ENCODE measurements around the gene RPRD1B. TPM values are rescaled to one million over a fixed set of nuclear protein-coding genes. Genes with fewer than 3 reads are reported as not detected.

The RPRD1B gene
- total and polyA plus RNA-seq, 2 of the 8 experiments (the other 6 are each of a cell fraction or from before 2014, with no cell fraction given) = 10.3 to 20.9 TPM

- H3K4ac ChIP-seq (replicated peaks; ENCODE audit: insufficient read length, low read depth, low read length) = no peak overlapping the region
- no peak overlapping the region for H3K27ac ChIP-seq (ENCODE audit: low read depth, low read length)
- peaks cover 0 to under 1% of the 10 kb centered on the region in 2 experiments for H4K20me1 ChIP-seq (replicated peaks in 1 of 2; ENCODE audit: control insufficient read depth in 1 of 2, insufficient read depth in 2 of 2, low read length in 2 of 2)
- H3K36me3 ChIP-seq (ENCODE audit: control insufficient read depth in 2 of 4, insufficient read depth in 4 of 4, low read length in 3 of 4) = peaks cover 0 to 27% (median 18%) of the 10 kb centered on the region in 4 experiments
- H4K8ac ChIP-seq (ENCODE audit: extremely low read depth, insufficient read depth, low read length) = no peak overlapping the region
- no peaks in the 10 kb centered on the region for H3K4me1 ChIP-seq (replicated peaks in 1 of 4; ENCODE audit: control insufficient read depth in 3 of 4, insufficient read depth in 4 of 4, low read length in 3 of 4)
- no peak overlapping the region for H3K4me3 ChIP-seq (ENCODE audit: extremely low read depth in 1 of 4, insufficient read depth in 2 of 4, low read depth in 3 of 4, low read length in 4 of 4)
- no peak overlapping the region for H3K56ac ChIP-seq (replicated peaks; ENCODE audit: insufficient read length, low read depth, low read length)
- H3K27me3 ChIP-seq (replicated peaks in 1 of 4; ENCODE audit: control insufficient read depth in 3 of 4, extremely low read depth in 1 of 4, insufficient read depth in 3 of 4, low read length in 3 of 4) = no peaks in the 10 kb centered on the region
- no peak overlapping the region for H4K5ac ChIP-seq (ENCODE audit: insufficient read length, low read depth, low read length)
- H2AK5ac ChIP-seq (ENCODE audit: low read depth, low read length) = no peak overlapping the region
- H3K9me3 ChIP-seq (ENCODE audit: insufficient read depth in 2 of 2, low read depth in 1 of 2, low read length in 1 of 2) = no peaks in the 10 kb centered on the region
- H3K79me2 ChIP-seq (ENCODE audit: control insufficient read depth in 1 of 2, insufficient read depth in 2 of 2, low read length in 2 of 2) = no peaks in the 10 kb centered on the region
- no peak overlapping the region for H2AFZ ChIP-seq (ENCODE audit: low read length)
- H3K18ac ChIP-seq (ENCODE audit: extremely low read depth, low read length) = no peak overlapping the region
- no peak overlapping the region for H3K23ac ChIP-seq (ENCODE audit: insufficient read length)
- H4K91ac ChIP-seq (replicated peaks; ENCODE audit: insufficient read length, low read length) = no peak overlapping the region
- CTCF ChIA-PET (ENCODE audit: partially characterized antibody) = interaction anchor here (0.9 to 7.0 kb wide), 6 partner anchors 15 to 132 kb away, joined by 3 to 56 read pairs (median 5); no protein-coding TSS in a partner anchor
- POLR2A ChIA-PET (ENCODE audit: partially characterized antibody) = no interaction called here
- H3K4me2 ChIP-seq (ENCODE audit: insufficient read depth in 1 of 2, low read depth in 2 of 2, low read length in 2 of 2) = no peak overlapping the region
- H3K14ac ChIP-seq (ENCODE audit: insufficient read length) = no peak overlapping the region
- no peak overlapping the region for H2BK20ac ChIP-seq (ENCODE audit: low read length)
- FAIRE-seq (no peak), DNase-seq (ENCODE audit: low read depth in 1 of 2, low spot score in 2 of 2) (no peak)
- H2BK120ac ChIP-seq (replicated peaks; ENCODE audit: low read depth, low read length) = no peak overlapping the region
- no peak overlapping the region for H2BK5ac ChIP-seq (ENCODE audit: low read depth, low read length)
- no peak overlapping the region for H3K9ac ChIP-seq (replicated peaks in 1 of 4; ENCODE audit: extremely low read depth in 1 of 4, low read depth in 3 of 4, low read length in 3 of 4)
- no peaks in the 10 kb centered on the region; the same call in 1 of the 2 replicates for H3K79me1 ChIP-seq (ENCODE audit: low read depth, low read length)
- no peak overlapping the region for H2BK15ac ChIP-seq (ENCODE audit: low read length)
- 95% methylated on average over 6 of the region's 7 CpGs; no CpG with 5 or more reads in 1 of the 2 experiments for WGBS, 2 experiments (ENCODE audit: extremely low coverage in 1 of 2, insufficient coverage in 1 of 2, insufficient read length in 1 of 2, insufficient replicate concordance in 2 of 2, low coverage in 1 of 2, low lambda C conversion rate in 2 of 2, missing lambda C conversion rate in 1 of 2)
- no peak overlapping the region for H2BK12ac ChIP-seq (ENCODE audit: low read depth, low read length)
- no peaks in the 10 kb centered on the region for H3K23me2 ChIP-seq (ENCODE audit: low read depth, low read length)
- TF ChIP-seq KDM1A (IDR thresholded peaks at IDR 0.05; ENCODE audit: borderline replicate concordance, low read length) (no peak), ZNF274 (IDR thresholded peaks at IDR 0.05; ENCODE audit: borderline replicate concordance, extremely low read depth, low read length) (no peak), RXRA (IDR thresholded peaks at IDR 0.05; ENCODE audit: insufficient read depth, low read depth, low read length) (no peak), SIRT6 (IDR thresholded peaks at IDR 0.05; ENCODE audit: low read length) (no peak)
Measured at GRCh38 chr20:38090061-38090460, 56.5 kb downstream of the RPRD1B start.
